NCI-H146 (cell line): ENCODE measurements around the gene HJV.

ENCODE experiments used
- DNase-seq: peaks from one replicate; lab custom pipeline; 2025; lab: John Stamatoyannopoulos, UW

HJV gene

DNA sequence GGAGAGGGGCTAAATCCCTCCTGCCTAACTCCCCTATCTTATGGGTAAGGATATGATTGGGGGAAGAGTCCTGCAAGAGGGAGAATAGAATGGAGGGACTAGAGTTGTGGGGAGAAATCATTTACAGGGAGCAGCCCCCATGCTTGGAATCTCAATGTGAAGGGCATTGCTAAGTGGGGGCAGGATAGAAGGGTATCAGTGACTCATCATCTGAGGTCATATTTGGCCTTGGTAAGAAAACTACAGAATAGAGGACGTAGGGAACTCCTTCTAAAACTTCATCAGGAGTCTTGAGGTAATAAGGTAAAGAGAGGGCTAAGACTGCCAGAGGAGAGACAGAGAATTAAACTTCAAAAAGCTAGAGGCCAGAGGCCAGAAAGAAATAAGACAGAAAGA lies 487 bp downstream of the HJV start:
- DNase-seq, result no peak

DNA sequence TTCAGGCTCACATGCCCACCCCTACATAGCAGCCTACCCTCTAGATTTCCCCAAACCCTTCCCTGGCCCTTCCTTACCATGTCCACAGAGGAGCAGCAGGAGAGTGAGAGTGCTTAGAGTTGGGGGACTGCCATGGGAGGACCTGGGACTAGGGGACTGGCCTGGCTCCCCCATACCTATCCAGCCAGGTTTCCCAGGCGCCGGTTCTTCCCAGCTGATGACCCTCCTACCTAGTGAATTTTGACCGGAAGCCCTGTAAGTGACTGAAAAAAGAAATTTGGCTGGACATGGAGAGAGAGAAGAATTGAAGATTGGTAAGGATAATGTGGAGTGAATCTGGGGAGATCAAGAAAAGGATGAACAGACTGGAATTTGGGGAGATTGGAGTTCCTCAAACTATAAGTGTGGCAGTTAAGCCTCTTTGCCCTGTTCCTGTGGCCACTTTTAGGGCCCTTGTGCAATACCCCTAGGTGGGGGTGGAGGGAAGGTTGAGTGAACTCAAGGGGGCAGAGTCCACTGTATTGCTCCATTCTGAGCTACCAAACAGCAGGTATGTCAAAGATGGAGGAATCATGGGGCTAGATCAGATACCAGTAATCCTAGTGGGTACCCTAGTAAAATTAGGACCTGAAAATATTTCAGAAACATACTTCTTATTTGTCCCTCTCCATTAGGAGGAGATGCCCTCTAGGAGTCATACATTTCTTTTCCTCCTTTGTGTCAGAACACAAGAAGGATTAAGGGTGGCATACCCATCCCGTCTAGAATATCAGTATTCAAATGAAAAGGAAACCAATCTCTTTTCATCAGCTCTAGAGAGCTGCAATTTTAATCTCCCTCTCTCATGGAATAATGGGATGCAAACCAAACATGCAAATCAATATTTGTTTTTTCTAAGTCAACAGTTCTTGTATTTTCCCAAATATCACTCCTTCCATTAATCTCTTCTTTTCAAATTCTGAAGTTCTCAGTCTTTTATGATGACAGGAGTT lies 1.2 kb downstream of the HJV start:
- no peak for DNase-seq

- peak; percentile 38 for DNase-seq
Observed at GRCh38 chr1:146019231-146020057, 2.1 kb downstream of the HJV start.

GRCh38 chr1:146016891-146017290 lies 4.6 kb downstream of the HJV start:
- DNase-seq, result no peak

DNA sequence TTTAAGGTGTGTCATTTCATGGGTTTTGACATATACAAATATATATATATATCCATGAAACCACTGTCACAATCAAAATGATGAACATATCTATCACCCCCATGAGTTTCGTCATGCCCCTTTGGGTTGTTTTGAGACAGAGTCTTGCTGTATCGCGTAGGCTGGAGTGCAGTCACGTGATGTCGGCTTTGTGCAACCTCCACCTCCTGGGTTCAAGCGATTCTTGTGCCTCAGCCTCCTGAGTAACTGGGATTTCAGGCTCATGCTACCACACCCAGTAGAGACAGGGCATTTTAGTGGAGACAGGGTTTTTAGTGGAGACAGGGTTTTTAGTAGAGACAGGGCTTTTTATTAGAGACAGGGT lies 8.0 kb downstream of the HJV start:
- no peak for DNase-seq

DNA sequence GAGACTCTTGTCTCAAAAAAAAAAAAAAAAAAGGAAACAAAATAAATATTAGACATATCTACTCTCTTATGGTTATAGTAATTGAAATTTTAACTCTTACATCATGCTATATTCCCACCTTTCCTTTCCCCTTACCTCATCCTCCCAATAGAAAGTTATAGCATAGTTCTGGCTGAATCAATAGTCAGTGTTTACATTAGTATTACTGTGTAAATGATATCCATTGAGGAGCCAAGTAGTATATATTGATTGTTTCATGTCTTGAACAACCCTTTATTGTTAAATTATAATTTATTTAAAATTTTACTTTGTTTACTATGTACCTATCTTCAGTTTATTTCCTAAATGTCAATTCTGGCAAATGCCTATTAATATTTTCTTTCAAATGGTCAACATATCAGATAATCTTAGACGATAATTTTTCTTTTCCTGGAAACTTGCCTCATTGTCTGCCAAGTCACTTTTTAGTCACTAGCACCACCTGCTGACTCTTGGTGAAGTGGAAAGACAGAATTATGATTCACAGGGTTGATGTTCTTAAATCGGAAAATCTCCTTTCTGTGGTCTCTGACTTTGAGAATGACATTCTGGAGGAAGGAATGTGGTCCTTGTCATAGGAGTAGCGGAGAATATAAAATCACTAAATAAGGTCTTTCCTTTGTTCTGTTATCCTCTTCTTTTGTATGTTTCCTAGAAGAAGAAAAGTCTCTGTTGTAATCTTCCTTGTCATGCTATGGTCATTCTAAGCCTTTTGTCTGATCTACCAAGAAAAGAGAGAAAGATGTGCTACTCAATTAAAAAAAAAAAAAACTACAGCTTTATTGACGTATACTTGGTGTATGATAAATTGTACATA lies 8.6 kb downstream of the HJV start:
- peak; percentile 60 for DNase-seq

DNA sequence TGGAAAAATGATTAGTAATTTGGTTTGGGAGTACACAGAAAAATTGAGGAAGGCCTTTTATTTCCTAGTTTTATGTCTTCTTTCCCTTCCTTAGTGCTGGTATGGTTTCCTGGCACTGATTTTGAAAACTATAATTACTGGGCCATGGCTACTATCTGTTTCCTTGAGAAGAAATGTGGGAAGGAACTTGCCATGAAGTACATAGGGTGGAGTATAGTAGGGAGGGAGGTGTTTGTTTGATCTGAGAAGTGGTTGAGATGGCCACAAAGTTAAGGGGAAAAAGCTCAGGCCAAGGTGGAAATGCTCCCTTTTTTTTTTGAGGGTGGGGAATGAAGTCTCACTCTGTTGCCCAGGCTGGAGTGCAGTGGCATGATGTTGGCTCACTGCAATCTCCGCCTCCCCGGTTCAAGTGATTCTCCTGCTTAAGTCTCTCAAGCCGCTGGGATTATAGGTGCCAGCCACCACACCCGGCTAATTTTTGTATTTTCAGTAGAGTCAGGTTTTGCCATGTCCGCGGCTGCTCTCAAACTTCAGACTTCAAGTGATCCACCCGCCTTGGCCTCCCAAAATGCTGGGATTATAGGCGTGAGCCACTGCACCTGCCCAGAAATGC lies 11.3 kb downstream of the HJV start:
- DNase-seq, result no peak

- no peak for DNase-seq
Observed at GRCh38 chr1:146007489-146008133, 13.9 kb downstream of the HJV start.

DNA sequence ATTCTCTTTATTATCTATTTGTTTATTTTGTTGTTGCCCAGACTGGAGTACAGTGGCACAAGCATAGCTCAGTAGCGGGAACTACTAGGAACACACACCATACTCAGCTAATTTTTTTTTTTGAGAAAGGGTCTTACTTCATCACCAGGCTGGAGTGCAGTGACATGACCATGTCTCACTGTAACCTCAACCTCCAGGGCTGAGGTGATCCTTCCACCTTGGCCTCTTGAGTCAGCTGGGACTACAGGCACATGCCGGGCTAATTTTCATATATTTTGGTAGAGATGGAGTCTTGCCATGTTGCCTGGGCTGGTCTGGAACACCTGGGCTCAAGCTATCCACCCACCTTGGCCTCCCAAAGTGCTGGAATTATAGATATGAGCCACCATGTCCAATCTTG lies 19.8 kb downstream of the HJV start:
- no peak for DNase-seq

DNA sequence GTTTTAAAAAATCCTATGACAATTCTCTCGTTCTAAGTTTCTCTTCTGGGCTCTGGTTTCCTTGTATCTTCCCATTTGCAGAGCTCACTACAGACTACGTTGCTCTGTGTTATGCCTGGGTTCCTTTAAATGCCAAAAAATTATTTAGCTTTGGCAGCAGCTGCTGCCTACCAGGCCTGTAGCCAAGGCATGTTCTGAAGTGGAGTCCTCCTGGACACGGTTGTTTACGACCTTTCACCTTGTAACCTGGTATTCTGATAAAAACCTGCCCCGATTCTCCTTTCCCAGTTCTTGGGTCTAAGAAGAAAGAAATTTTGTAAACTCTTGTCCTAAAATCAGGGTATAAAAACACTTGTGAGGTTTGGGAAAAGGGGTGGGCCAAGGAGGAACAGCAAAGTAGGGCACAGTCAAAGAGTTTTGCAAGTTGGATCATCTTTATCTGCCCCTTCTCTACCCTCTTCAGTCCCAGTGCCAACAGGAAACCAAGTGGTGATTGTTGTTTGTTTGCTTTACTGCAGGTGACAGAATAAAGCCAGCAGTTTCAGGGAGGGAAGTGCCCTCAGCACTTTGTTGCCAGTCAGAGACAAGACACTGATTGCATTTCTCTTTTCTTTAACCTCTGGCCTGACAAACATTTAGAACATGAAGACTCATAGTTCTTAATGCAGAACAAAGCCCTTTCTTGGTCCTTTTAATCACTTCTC lies 22.1 kb downstream of the HJV start:
- peak; percentile 27 for DNase-seq

- peak; percentile 30 for DNase-seq
Observed at GRCh38 chr1:145997718-145998023, 23.9 kb downstream of the HJV start.

DNA sequence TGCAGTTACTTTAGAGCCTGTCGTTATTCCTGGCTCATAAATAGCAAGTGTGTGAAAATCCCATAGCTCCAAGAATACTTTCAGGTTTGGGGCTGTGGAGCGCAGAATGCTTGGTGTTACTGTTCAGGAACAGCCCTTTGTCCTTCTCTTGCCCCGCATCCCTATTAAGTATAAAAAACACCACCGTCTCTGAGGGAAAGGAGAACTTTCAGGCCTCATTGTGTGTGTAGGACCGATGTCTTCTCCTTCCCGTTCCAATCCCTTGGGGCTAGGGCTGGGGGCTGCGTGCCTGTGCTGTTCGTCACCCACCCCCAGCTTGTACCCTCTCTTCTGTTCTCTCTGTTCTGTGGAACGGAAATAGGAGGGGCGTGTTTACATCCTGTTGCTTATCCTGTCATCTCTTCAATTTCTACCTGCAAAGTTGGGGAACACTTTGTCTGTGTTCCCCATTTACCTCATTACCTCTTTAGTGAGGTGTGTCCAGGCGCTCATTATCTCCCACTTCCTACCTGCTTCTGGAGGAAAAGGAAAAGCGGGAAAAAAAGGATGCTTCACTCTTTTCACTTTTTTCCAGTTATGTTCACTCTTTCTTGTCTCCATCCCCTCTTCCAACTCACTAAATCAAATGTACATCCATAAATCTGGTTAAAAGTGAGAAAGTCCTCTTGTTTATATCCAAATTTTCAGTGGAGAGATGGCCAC lies 24.4 kb downstream of the HJV start:
- DNase-seq, result peak; percentile 35

DNA sequence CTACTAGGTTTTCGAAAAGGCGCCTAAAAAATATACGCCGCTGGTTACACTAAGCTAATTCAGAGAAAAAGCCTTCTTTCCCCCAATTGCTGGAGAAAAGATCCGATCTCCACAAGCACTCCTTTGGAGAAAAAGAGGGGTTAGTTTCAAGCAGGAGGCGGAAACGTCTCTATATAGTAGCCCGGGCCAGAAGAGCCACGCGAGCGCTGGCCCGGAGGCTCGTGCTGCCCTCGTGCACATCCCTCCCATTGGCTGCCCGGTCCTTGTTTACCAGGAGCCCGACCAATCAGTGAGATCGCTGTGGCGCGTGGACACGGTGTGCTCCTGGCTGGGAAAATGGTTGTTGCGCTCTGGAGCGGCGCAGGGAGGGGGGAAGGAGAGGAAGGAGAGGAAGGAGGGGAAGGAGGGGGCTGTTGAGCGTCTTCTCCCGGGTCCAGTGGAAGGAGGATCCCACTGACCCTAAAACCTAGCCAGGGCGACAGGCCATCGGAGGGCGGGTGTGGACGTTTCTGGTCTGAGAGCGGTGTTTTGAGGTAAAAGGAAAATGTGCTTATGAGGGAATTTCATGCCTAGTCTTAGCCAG lies 25.0 kb downstream of the HJV start, which contains the start of gene TXNIP:
Gene TXNIP, minus strand, starts transcription at position 147 of the 583 bp plus-strand sequence. CDS start 313 bp downstream, outside the sequence.
- peak; percentile 99 for DNase-seq

DNA sequence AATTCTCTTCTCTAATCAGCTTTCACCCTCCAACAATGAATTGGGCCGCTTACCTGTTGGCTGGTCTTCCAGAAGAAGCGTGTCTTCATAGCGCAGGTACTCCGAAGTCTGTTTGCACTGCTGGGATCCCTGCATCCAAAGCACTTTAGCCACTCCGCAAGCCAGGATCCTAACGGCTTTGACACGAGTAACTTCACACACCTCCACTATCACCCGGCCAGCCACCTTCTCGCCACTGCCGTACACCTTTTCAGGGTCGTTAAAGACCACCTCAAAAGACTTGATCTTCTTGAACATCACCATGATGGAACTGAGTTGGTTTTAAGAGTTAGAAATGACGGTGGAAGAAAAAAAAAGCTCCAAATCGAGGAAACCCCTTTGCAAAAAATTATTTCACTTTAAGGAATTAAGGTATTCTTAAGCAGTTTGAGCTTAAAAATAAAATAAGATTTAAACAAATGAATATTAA lies 25.5 kb downstream of the HJV start:
- peak; percentile 44 for DNase-seq

DNA sequence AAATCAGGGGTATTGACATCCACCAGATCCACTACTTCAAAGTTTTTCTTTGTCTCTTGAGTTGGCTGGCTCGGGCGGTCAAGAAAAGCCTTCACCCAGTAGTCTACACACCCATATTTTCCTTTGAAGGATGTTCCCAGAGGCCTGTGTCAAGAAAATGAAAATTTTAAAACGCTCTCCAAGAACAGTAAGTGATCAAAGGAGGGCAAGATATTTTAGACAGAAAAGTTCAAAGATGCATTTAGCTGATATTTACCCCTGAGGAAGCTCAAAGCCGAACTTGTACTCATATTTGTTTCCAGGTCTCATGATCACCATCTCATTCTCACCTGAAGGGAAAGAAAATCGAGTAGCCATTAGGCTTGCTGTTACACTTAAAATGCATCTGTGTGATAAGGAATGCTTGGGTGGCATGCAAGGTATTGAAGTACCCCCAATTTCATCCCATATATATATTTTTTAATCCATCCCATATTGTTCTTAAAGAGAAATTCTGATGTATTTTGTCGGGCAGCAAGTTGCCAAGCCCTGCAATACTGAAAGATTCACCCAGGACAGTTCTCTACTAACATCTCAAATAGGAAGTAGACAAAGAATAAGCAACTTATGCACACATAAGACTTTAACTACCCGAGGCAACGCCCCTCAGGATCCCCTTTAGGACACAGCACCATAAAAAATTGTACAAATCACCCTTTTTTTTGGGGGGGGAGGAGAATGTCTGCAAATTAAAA lies 26.2 kb downstream of the HJV start:
- no peak for DNase-seq

DNA sequence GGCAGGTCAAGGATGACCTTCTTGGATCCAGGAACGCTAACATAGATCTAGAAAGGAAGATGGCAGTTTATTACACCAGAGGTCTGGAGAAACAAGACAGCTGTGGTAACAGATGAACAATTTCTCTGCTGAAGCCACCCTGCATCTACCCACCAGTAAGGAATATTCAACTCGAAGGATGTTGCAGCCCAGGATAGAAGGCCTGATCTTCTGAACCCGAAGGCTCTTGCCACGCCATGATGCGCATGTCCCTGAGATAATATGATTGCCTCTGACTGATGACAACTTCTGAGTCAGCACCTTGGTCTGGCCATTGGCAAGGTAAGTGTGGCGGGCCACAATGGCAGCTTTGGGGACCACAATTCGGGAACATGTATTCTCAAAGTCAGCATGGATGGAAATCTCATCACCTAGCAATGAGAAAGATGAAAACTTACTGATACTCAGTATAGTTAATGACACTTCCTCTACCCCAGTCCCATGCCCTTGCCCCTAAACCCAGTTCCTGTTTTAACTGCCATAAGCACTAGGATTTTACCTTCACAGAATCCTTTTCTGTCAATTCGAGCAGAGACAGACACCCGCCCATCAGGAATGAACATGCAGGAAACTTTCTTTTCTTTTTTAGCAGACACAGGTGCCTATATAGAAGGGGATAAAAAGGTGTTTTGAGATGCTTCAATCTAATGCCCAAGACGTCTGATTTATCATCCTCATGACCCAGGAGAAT lies 27.0 kb downstream of the HJV start:
- DNase-seq, result no peak

- no peak for DNase-seq
Observed at GRCh38 chr1:145993618-145994390, 27.7 kb downstream of the HJV start.
